Loucy (cell line): ENCODE results near the gene AQP4.

Experiments
- H2AFZ ChIP-seq: fragments of 200-600 bp; sonication (generic); 2 replicates; pipeline ENCODE4 v1.6.0; 2016; ENCODE audit warnings: antibody characterized with exemption, mild to moderate bottlenecking, low read length, moderate library complexity
- H3F3A ChIP-seq: fragments of 200-600 bp; 2 replicates; pipeline ENCODE4 v1.6.0; 2016; ENCODE audit warnings: antibody characterized with exemption, low read depth, mild to moderate bottlenecking
- H3K27me3 ChIP-seq: fragments of 200-600 bp; sonication (generic); 2 replicates; pipeline ENCODE4 v1.6.1; 2014; ENCODE audit warnings: low read length, mild to moderate bottlenecking; ENCODE audit not compliant: insufficient read depth, poor library complexity, severe bottlenecking
- H3K36me3 ChIP-seq: fragments of 200-600 bp; sonication (generic); 2 replicates; pipeline ENCODE4 v1.6.1; 2016; ENCODE audit warnings: low read length; ENCODE audit not compliant: insufficient read depth
- H3K4me1 ChIP-seq: fragments of 200-600 bp; sonication (generic); 2 replicates; pipeline ENCODE4 v1.5.1; 2014; ENCODE audit warnings: low read length, mild to moderate bottlenecking; ENCODE audit not compliant: insufficient read depth, poor library complexity, severe bottlenecking
- H3K4me2 ChIP-seq: fragments of 200-600 bp; sonication (generic); 2 replicates; pipeline ENCODE4 v1.6.0; 2014; ENCODE audit warnings: antibody characterized with exemption, low read length, low read depth, mild to moderate bottlenecking; ENCODE audit not compliant: poor library complexity, severe bottlenecking
- H3K4me3 ChIP-seq: fragments of 200-600 bp; sonication (generic); 2 replicates; pipeline ENCODE4 v1.5.1; 2014; ENCODE audit warnings: low read length, mild to moderate bottlenecking, mixed read lengths; ENCODE audit not compliant: poor library complexity, severe bottlenecking
- H3K79me2 ChIP-seq: fragments of 200-600 bp; sonication (generic); 2 replicates; pipeline ENCODE4 v1.6.1; 2014; ENCODE audit warnings: low read length; ENCODE audit not compliant: insufficient read depth
- H3K9ac ChIP-seq: fragments of 200-600 bp; sonication (generic); 2 replicates; pipeline ENCODE4 v1.6.0; 2014; ENCODE audit warnings: mild to moderate bottlenecking, low read depth, low read length, moderate library complexity; ENCODE audit not compliant: poor library complexity, severe bottlenecking
- H3K9me2 ChIP-seq: fragments of 200-600 bp; sonication (generic); replicated peaks from 2 replicates; pipeline ENCODE4 v1.6.1; 2016; ENCODE audit warnings: low read depth, low read length, mixed read lengths
- H3K9me3 ChIP-seq: fragments of 200-600 bp; sonication (generic); 2 replicates; pipeline ENCODE4 v1.6.1; 2014; ENCODE audit warnings: mild to moderate bottlenecking, antibody characterized with exemption, low read length, low read depth; ENCODE audit not compliant: insufficient read depth
- H4K20me1 ChIP-seq: fragments of 200-600 bp; sonication (generic); 2 replicates; pipeline ENCODE4 v1.6.0; 2014; ENCODE audit warnings: antibody characterized with exemption, low read length, mild to moderate bottlenecking; ENCODE audit not compliant: insufficient read depth, poor library complexity, severe bottlenecking
- CTCF ChIP-seq: fragments of 200-600 bp; sonication (generic); conservative IDR thresholded peaks from 2 replicates; pipeline ENCODE4 v1.5.1; 2014; ENCODE audit warnings: mild to moderate bottlenecking, antibody characterized with exemption, low read length
- EZH2phosphoT487 ChIP-seq: fragments of 200-600 bp; IDR thresholded peaks from 2 replicates; pipeline ENCODE4 v1.6.1; 2018; ENCODE audit warnings: antibody characterized with exemption, mild to moderate bottlenecking, moderate library complexity, borderline replicate concordance

The AQP4 gene

GRCh38 chr18:26874283-26874682 is 8.8 kb upstream of the AQP4 start:
- H3F3A ChIP-seq, result no peaks in the 10 kb centered on the region
- no peaks in the 10 kb centered on the region for H4K20me1 ChIP-seq
- no peak overlapping the region for H3K4me3 ChIP-seq
- no peaks in the 10 kb centered on the region for H3K9me2 ChIP-seq
- TF ChIP-seq CTCF (no peak), EZH2phosphoT487 (no peak)
- no peaks in the 10 kb centered on the region for H3K4me1 ChIP-seq
- H3K9ac ChIP-seq, result no peak overlapping the region
- no peaks in the 10 kb centered on the region for H3K79me2 ChIP-seq
- H3K36me3 ChIP-seq, result no peaks in the 10 kb centered on the region
- H3K27me3 ChIP-seq, result no peaks in the 10 kb centered on the region
- no peak overlapping the region for H3K4me2 ChIP-seq
- H3K9me3 ChIP-seq, result no peaks in the 10 kb centered on the region
- peak overlapping the region; percentile 52; the same call in 1 of the 2 replicates for H2AFZ ChIP-seq

GRCh38 chr18:26869640-26870039 is 4.1 kb upstream of the AQP4 start:
- no peak overlapping the region for H3K4me2 ChIP-seq
- H3K79me2 ChIP-seq, result no peaks in the 10 kb centered on the region
- H3K9ac ChIP-seq, result no peak overlapping the region
- no peaks in the 10 kb centered on the region for H3K9me3 ChIP-seq
- no peaks in the 10 kb centered on the region for H4K20me1 ChIP-seq
- no peaks in the 10 kb centered on the region for H3K9me2 ChIP-seq
- no peaks in the 10 kb centered on the region for H3K27me3 ChIP-seq
- no peaks in the 10 kb centered on the region for H3F3A ChIP-seq
- TF ChIP-seq CTCF (no peak), EZH2phosphoT487 (no peak)
- no peak overlapping the region for H2AFZ ChIP-seq
- H3K4me1 ChIP-seq, result no peaks in the 10 kb centered on the region
- H3K36me3 ChIP-seq, result no peaks in the 10 kb centered on the region
- no peak overlapping the region for H3K4me3 ChIP-seq

- Histone ChIP-seq H3K79me2 (no peaks in the 10 kb centered on the region), H3K27me3 (no peaks in the 10 kb centered on the region), H3K9me3 (no peaks in the 10 kb centered on the region), H2AFZ (no peak overlapping the region), H3F3A (no peaks in the 10 kb centered on the region), H3K9me2 (no peaks in the 10 kb centered on the region), H3K4me3 (no peak overlapping the region), H3K4me1 (no peaks in the 10 kb centered on the region), H3K9ac (no peak overlapping the region), H3K36me3 (no peaks in the 10 kb centered on the region), H4K20me1 (no peaks in the 10 kb centered on the region), H3K4me2 (no peak overlapping the region)
- TF ChIP-seq CTCF (no peak), EZH2phosphoT487 (no peak)
These were observed 3.6 kb upstream of the AQP4 start for GRCh38 chr18:26868968-26869586.
